GM18508 (cell line): ENCODE data around the gene ACOT13.
A peak's percentile ranks its signal among the peaks of the same experiment; 100 is the strongest.
"Not testable (repeated sequence)": the region's sequence is repeated elsewhere in the genome, so short reads cannot be mapped to it uniquely, and the experiment has no call there.

Source experiments
- ATAC-seq: cut with Tn5 transposase; IDR thresholded peaks from one replicate; pipeline ENCODE4 v1.9.1; 2021; ENCODE audit warnings: moderate number of reproducible peaks; ENCODE audit not compliant: insufficient read depth, unreplicated experiment

ACOT13 gene

GRCh38 chr6:24666641-24667377 lies at the start of gene ACOT13, which contains the start of gene TDP2:
TSS of gene ACOT13 (plus strand) at chr6:24667077. CDS start at chr6:24667264, 187 bp downstream.
TSS of gene TDP2 (minus strand) at chr6:24666899. CDS start at chr6:24666862, 37 bp downstream.
- peak; percentile 85 for ATAC-seq

GRCh38 chr6:24619661-24620060 lies 47.2 kb upstream of the ACOT13 start:
- ATAC-seq = no peak

- no peak for ATAC-seq
Observed at GRCh38 chr6:24620637-24621036, 46.2 kb upstream of the ACOT13 start.

- ATAC-seq = no peak
Observed at GRCh38 chr6:24621626-24622289, 45.1 kb upstream of the ACOT13 start.

- ATAC-seq = no peak
Observed at GRCh38 chr6:24630856-24631505, 35.9 kb upstream of the ACOT13 start.

- no peak for ATAC-seq
Observed at GRCh38 chr6:24631671-24632070, 35.2 kb upstream of the ACOT13 start.

GRCh38 chr6:24632573-24632972 lies 34.3 kb upstream of the ACOT13 start:
- no peak for ATAC-seq

- ATAC-seq = no peak
Observed at GRCh38 chr6:24636681-24637080, 30.2 kb upstream of the ACOT13 start.

- ATAC-seq = no peak
Observed at GRCh38 chr6:24640166-24640565, 26.7 kb upstream of the ACOT13 start.

- not testable (repeated sequence) for ATAC-seq
Observed at GRCh38 chr6:24640631-24641030, 26.2 kb upstream of the ACOT13 start.

- ATAC-seq = no peak
Observed at GRCh38 chr6:24642061-24642460, 24.8 kb upstream of the ACOT13 start.

- no peak for ATAC-seq
Observed at GRCh38 chr6:24643920-24644319, 23.0 kb upstream of the ACOT13 start.

- ATAC-seq = no peak
Observed at GRCh38 chr6:24644377-24644776, 22.5 kb upstream of the ACOT13 start.

GRCh38 chr6:24646771-24647170 lies 20.1 kb upstream of the ACOT13 start:
- no peak for ATAC-seq

GRCh38 chr6:24648276-24648675 lies 18.6 kb upstream of the ACOT13 start:
- ATAC-seq = no peak

GRCh38 chr6:24649691-24650090 lies 17.2 kb upstream of the ACOT13 start:
- ATAC-seq = no peak

- ATAC-seq = no peak
Observed at GRCh38 chr6:24650365-24650764, 16.5 kb upstream of the ACOT13 start.

GRCh38 chr6:24655215-24655614 lies 11.7 kb upstream of the ACOT13 start:
- no peak for ATAC-seq

GRCh38 chr6:24658573-24659560 lies 8.0 kb upstream of the ACOT13 start:
- no peak for ATAC-seq

- ATAC-seq = no peak
Observed at GRCh38 chr6:24659561-24659960, 7.3 kb upstream of the ACOT13 start.
